OCI-LY3 (cell line): ENCODE measurements around the gene CD6.

Experiments used
- H2AFZ ChIP-seq: fragments of 200-600, 300-600 bp; shearing (Covaris generic); 2 replicates; pipeline ENCODE4 v1.6.0; 2014; ENCODE audit warnings: antibody characterized with exemption, low read depth, low read length
- H3K27ac ChIP-seq: fragments of 200-600, 300-600 bp; sonication (generic); 2 replicates; pipeline ENCODE4 v1.5.1; 2014; ENCODE audit warnings: mild to moderate bottlenecking, low read length, moderate library complexity, mixed read lengths
- H3K27me3 ChIP-seq: fragments of 200-600, 300-600 bp; sonication (generic); 2 replicates; pipeline ENCODE4 v1.6.1; 2014; ENCODE audit warnings: low read depth, low read length, mixed read lengths
- H3K36me3 ChIP-seq: fragments of 200-600, 300-600 bp; sonication (generic); replicated peaks from 2 replicates; pipeline ENCODE3; 2014; ENCODE audit warnings: low read depth, low read length, mixed read lengths
- H3K4me1 ChIP-seq: fragments of 300-600, 200-600 bp; sonication (generic); 2 replicates; pipeline ENCODE4 v1.6.1; 2014; ENCODE audit warnings: low read length, mixed read lengths
- H3K4me2 ChIP-seq: fragments of 200-600, 300-600 bp; sonication (generic); 2 replicates; pipeline ENCODE4 v1.6.1; 2014; ENCODE audit warnings: low read length, mixed read lengths
- H3K4me3 ChIP-seq: fragments of 300-600, 200-600 bp; sonication (generic); 2 replicates; pipeline ENCODE4 v1.5.1; 2014; ENCODE audit warnings: antibody characterized with exemption, mild to moderate bottlenecking, low read length, moderate library complexity
- H3K79me2 ChIP-seq: fragments of 300-600, 200-600 bp; shearing (Covaris generic); 2 replicates; pipeline ENCODE4 v1.6.1; 2014; ENCODE audit warnings: mild to moderate bottlenecking, low read length, mixed read lengths
- H3K9ac ChIP-seq: fragments of 300-600, 200-600 bp; shearing (Covaris generic); 2 replicates; pipeline ENCODE4 v1.6.0; 2014; ENCODE audit warnings: mild to moderate bottlenecking, low read length, moderate library complexity
- H3K9me3 ChIP-seq: fragments of 200-600, 300-600 bp; shearing (Covaris generic); 2 replicates; pipeline ENCODE4 v1.6.1; 2014; ENCODE audit warnings: low read length, mixed read lengths; ENCODE audit not compliant: insufficient read depth
- H4K20me1 ChIP-seq: fragments of 200-600, 300-600 bp; sonication (generic); 2 replicates; pipeline ENCODE4 v1.6.1; 2016; ENCODE audit warnings: low read length, mixed read lengths; ENCODE audit not compliant: insufficient read depth
- EZH2phosphoT487 ChIP-seq: fragments of 200-600 bp; shearing (Covaris generic); IDR thresholded peaks from 2 replicates; pipeline ENCODE4 v1.6.1; 2018; ENCODE audit warnings: antibody characterized with exemption, mixed run types, low read depth
- TF ChIP-seq, protein P1 (sequence below): fragments of 200-600, 300-600 bp; sonication (generic); IDR thresholded peaks from 2 replicates; pipeline ENCODE4 v1.5.1; 2014; ENCODE audit warnings: antibody characterized with exemption, low read length, low read depth

CD6 gene

DNA sequence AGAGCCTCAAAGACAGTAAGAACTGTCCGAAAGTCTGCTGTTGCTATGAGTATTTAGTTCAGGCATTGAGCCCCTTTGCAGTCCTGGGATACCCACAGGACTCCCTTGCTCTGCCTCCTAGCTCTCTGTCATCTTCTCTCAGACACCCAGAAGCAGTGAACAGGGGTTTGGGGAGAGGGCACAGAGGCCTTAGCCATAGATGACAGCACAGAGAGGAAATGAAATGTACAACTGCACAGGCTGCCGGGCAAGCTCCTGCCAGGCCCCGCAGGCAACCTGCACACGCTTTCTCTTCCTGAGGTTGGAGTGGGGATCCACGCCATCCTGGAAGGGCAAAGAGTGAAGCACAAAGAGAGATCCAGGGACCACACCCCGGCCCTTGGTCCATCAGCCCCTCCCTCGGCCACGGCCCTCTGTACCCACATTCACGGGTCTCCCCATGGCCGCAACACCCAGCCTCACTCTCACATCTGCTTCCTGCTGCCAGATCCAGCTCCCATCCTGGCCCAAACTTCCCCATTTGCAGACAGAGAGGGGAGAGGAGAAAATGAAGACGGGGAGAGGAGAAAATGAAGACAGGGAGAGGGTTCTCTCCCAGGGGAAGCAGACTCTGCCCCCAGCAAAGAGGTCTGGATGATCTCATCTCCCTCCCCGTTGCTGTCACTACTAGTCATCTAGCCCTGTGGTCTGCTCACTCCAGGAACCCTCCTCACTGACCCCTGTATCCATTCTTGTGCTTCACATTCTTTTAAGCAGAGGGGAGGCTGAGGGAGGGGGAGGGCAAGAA is 40.7 kb downstream of the CD6 start:
- no peaks in the 10 kb centered on the region for H3K79me2 ChIP-seq
- H3K9ac ChIP-seq = peak overlapping the region; percentile 24; the same call in 1 of the 2 replicates
- 0 out of 2 replicates have a peak, but pooled peaks cover 12% of the 10 kb centered on the region for H3K27me3 ChIP-seq
- H4K20me1 ChIP-seq = no peaks in the 10 kb centered on the region
- H2AFZ ChIP-seq = peak overlapping the region; percentile 43; the same call in 1 of the 2 replicates
- H3K27ac ChIP-seq = no peak overlapping the region
- H3K36me3 ChIP-seq = no peaks in the 10 kb centered on the region
- no peak for TF ChIP-seq EZH2phosphoT487
- TF ChIP-seq, protein P1, sequence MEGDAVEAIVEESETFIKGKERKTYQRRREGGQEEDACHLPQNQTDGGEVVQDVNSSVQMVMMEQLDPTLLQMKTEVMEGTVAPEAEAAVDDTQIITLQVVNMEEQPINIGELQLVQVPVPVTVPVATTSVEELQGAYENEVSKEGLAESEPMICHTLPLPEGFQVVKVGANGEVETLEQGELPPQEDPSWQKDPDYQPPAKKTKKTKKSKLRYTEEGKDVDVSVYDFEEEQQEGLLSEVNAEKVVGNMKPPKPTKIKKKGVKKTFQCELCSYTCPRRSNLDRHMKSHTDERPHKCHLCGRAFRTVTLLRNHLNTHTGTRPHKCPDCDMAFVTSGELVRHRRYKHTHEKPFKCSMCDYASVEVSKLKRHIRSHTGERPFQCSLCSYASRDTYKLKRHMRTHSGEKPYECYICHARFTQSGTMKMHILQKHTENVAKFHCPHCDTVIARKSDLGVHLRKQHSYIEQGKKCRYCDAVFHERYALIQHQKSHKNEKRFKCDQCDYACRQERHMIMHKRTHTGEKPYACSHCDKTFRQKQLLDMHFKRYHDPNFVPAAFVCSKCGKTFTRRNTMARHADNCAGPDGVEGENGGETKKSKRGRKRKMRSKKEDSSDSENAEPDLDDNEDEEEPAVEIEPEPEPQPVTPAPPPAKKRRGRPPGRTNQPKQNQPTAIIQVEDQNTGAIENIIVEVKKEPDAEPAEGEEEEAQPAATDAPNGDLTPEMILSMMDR = no peak
- H3K4me2 ChIP-seq = peak overlapping the region; percentile 43
- no peaks in the 10 kb centered on the region for H3K9me3 ChIP-seq
- peak overlapping the region; percentile 15; the same call in 1 of the 2 replicates for H3K4me3 ChIP-seq
- H3K4me1 ChIP-seq = peaks cover 12% of the 10 kb centered on the region

DNA sequence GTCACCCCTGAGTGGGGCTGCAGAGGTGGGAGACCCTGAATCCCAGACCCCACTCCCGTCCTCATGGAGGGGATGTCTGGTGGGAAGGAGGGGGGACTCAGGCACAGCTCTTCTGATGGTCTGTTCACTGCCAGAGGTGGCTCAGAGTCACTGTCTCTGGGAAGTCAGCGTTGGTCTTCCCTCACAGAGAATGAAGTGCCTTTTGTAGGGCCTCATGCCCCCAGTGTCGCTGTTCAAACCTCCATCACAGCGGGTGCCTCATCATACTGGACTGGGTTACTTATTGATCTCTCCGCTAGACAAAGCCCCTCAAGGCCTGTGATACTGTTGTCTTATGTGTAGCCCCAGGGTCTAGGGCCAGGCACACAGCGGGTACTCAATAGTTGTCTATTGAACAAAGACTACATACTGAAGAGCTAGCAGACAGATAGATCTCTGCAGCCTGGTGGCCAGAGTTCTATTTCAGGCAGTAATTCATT is 41.3 kb downstream of the CD6 start:
- Histone ChIP-seq H3K27ac (no peak overlapping the region), H3K9ac (no peak overlapping the region), H3K4me3 (no peak overlapping the region), H4K20me1 (no peaks in the 10 kb centered on the region), H3K27me3 (0 out of 2 replicates have a peak, but pooled peaks cover 17% of the 10 kb centered on the region), H3K36me3 (no peaks in the 10 kb centered on the region), H3K9me3 (no peaks in the 10 kb centered on the region), H3K4me2 (no peak overlapping the region), H2AFZ (no peak overlapping the region), H3K4me1 (peaks cover 12% of the 10 kb centered on the region), H3K79me2 (no peaks in the 10 kb centered on the region)
- TF ChIP-seq, protein P1 = no peak
- TF ChIP-seq EZH2phosphoT487 = no peak

DNA sequence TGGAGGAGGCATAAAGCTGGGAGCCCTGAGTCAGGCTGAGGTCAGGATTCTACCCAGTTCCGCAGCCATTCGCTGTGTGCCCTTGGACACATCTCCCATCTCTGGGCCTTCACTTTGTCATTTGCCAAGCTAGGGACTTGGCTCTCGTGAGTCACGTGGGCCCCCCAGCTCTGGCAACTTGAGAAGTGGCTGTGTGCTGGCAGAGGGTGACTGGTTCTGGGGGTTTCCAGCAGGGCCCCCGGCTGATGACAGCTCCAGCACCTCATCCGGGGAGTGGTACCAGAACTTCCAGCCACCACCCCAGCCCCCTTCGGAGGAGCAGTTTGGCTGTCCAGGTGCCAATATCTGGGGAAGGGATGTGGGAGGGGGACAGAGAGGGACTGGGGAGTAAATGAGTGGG is 46.6 kb downstream of the CD6 start:
- H3K27ac ChIP-seq = no peak overlapping the region
- TF ChIP-seq, protein P1 = no peak
- TF ChIP-seq EZH2phosphoT487 = no peak
- peaks cover 30% of the 10 kb centered on the region; the same call in 1 of the 2 replicates for H3K27me3 ChIP-seq

DNA sequence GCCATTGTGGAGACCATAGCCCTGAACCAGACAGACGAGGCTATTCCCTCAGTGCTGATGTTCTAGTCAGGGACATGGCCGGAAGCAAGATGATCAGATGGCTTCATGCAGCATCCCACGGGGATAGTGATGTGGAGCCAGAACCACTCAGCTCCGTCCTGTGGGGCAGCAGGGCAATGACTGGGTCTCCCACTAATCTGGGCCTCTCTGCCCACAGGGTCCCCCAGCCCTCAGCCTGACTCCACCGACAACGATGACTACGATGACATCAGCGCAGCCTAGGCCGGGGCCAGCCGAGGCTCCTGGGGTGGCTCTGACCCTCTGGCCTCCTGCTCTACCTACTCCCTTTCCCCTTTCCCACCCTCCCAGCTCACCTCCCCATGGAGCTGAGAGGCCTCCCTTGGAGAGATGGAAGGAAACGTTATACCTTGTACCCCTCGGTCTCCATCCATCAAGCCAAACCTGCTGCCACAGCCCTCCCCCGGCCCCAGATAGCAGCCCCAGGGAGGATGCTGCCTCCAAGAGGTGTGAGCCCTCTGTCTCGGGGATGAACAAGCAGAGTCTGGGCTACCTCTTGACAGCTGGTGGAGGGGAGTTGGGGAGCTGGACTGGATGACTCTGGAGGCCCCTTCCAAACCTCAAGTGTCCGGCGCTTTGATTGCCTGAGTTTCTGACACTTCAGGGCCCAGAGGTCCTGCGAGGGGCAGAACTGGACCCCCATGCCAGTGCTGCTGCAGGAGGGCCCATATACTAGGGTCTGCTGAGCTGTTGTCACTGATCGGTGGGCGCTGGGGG is 47.8 kb downstream of the CD6 start:
- Histone ChIP-seq H3K4me1 (peaks cover 11% of the 10 kb centered on the region; the same call in 1 of the 2 replicates), H3K36me3 (no peaks in the 10 kb centered on the region), H3K4me2 (no peak overlapping the region), H3K4me3 (no peak overlapping the region), H3K9me3 (no peaks in the 10 kb centered on the region), H3K79me2 (no peaks in the 10 kb centered on the region), H3K9ac (no peak overlapping the region), H3K27ac (no peak overlapping the region), H4K20me1 (no peaks in the 10 kb centered on the region), H2AFZ (no peak overlapping the region), H3K27me3 (peaks cover 34% of the 10 kb centered on the region; the same call in 1 of the 2 replicates)
- no peak for TF ChIP-seq EZH2phosphoT487
- TF ChIP-seq, protein P1 = no peak

More for the DNA sequence above, 46.6 kb downstream of the CD6 start:
- Histone ChIP-seq H3K4me1 (peaks cover 6% of the 10 kb centered on the region; the same call in 1 of the 2 replicates), H3K79me2 (no peaks in the 10 kb centered on the region), H3K36me3 (no peaks in the 10 kb centered on the region), H3K9ac (no peak overlapping the region), H2AFZ (no peak overlapping the region), H3K4me2 (no peak overlapping the region), H4K20me1 (no peaks in the 10 kb centered on the region), H3K9me3 (no peaks in the 10 kb centered on the region), H3K4me3 (no peak overlapping the region)
